ENCODE measurements around the gene ZNF726.
"Not testable (repeated sequence)": the region's sequence is repeated elsewhere in the genome, so short reads cannot be mapped to it uniquely, and the experiment has no call there.

The ZNF726 gene

DNA sequence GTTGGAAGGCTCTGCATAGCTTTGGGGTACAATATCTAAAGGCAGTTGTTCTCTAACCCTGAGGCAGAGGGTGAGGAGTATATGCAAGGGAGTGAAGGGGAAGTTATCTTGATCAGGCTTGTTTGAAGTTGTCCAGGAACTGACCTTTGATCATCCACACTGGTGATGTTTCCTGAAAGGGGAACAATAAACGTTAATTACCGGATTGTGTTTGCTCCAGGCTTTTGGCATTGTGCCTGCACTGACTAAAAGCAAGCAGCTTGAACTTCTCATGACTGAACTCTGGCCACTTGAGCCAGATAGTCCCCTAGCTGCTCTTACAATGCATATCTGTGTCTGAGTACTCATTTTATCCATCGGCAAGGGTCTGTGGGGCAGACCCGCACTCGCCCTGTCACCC, 27.0 kb upstream of the ZNF726 start:
- Histone ChIP-seq H3K4me1 (ENCODE audit: control insufficient read depth, insufficient read depth, low read depth, low read length) (no peaks in the 10 kb centered on the region), H3K4me2 (ENCODE audit: low read length, poor library complexity, severe bottlenecking) (no peak overlapping the region), H2BK15ac (ENCODE audit: low read depth, poor library complexity, severe bottlenecking) (no peak overlapping the region), H3K14ac (ENCODE audit: low read length in 2 of 2) (no peak overlapping the region), H4K8ac (ENCODE audit: low read length) (no peak overlapping the region), H4K91ac (ENCODE audit: low read length) (no peak overlapping the region), H3K27ac (ENCODE audit: low read length, poor library complexity, severe bottlenecking) (no peak overlapping the region), H3K27me3 (ENCODE audit: control insufficient read depth in 1 of 2, insufficient read depth in 1 of 2, low read length in 2 of 2) (no peaks in the 10 kb centered on the region), H3K9ac (ENCODE audit: low read length) (no peak overlapping the region), H3K36me3 (ENCODE audit: control insufficient read depth in 1 of 2, insufficient read depth in 2 of 2, low read depth in 1 of 2, low read length in 2 of 2) (no peaks in the 10 kb centered on the region), H3K79me1 (replicated peaks; ENCODE audit: low read length, poor library complexity, severe bottlenecking) (no peaks in the 10 kb centered on the region), H2AFZ (ENCODE audit: low read depth, low read length) (no peak overlapping the region), H2BK12ac (ENCODE audit: low read length in 2 of 2) (no peak overlapping the region), H2AK5ac (ENCODE audit: low read length, severe bottlenecking) (no peak overlapping the region), H3K4ac (ENCODE audit: low read depth in 1 of 2, low read length in 2 of 2) (no peak overlapping the region), H3K9me3 (ENCODE audit: control insufficient read depth, low read length) (peaks cover 47% of the 10 kb centered on the region), H2BK120ac (ENCODE audit: low read depth, low read length) (no peak overlapping the region), H3K23ac (ENCODE audit: low read length in 2 of 2) (no peak overlapping the region), H2BK5ac (ENCODE audit: low read depth, low read length, poor library complexity, severe bottlenecking) (no peak overlapping the region), H3K18ac (ENCODE audit: low read depth in 1 of 2, low read length in 2 of 2) (no peak overlapping the region), H3K4me3 (ENCODE audit: insufficient read depth in 1 of 2, low read depth in 1 of 2, low read length in 2 of 2) (no peak overlapping the region)
- 94% methylated on average over 5 of the region's 5 CpGs for WGBS
- DNase-seq: no peak

DNA sequence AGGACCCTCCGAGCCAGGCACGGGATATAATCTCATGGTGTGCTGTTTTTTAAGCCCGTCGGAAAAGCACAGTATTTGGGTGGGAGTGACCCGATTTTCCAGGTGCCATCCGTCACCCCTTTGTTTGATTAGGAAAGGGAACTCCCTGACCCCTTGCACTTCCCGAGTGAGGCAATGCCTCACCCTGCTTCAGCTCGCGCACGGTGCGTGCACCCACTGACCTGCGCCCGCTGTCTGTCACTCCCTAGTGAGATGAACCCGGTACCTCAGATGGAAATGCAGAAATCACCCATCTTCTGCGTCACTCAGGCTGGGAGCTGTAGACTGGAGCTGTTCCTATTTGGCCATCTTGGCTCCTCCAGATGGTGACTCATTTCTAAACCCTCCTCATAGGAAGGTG, 18.6 kb upstream of the ZNF726 start:
- peaks cover 23% of the 10 kb centered on the region for H3K9me3 ChIP-seq (ENCODE audit: control insufficient read depth, low read length)
- H2BK5ac ChIP-seq (ENCODE audit: low read depth, low read length, poor library complexity, severe bottlenecking); H4K91ac ChIP-seq (ENCODE audit: low read length); DNase-seq; H3K4me1 ChIP-seq (ENCODE audit: control insufficient read depth, insufficient read depth, low read depth, low read length); H3K18ac ChIP-seq (ENCODE audit: low read depth in 1 of 2, low read length in 2 of 2); H3K4me2 ChIP-seq (ENCODE audit: low read length, poor library complexity, severe bottlenecking); H2AK5ac ChIP-seq (ENCODE audit: low read length, severe bottlenecking); H3K27ac ChIP-seq (ENCODE audit: low read length, poor library complexity, severe bottlenecking); H3K23ac ChIP-seq (ENCODE audit: low read length in 2 of 2); H2BK12ac ChIP-seq (ENCODE audit: low read length in 2 of 2); H2AFZ ChIP-seq (ENCODE audit: low read depth, low read length); H3K36me3 ChIP-seq (ENCODE audit: control insufficient read depth in 1 of 2, insufficient read depth in 2 of 2, low read depth in 1 of 2, low read length in 2 of 2); H3K9ac ChIP-seq (ENCODE audit: low read length); H4K8ac ChIP-seq (ENCODE audit: low read length); H3K14ac ChIP-seq (ENCODE audit: low read length in 2 of 2); H3K4me3 ChIP-seq (ENCODE audit: insufficient read depth in 1 of 2, low read depth in 1 of 2, low read length in 2 of 2); H2BK120ac ChIP-seq (ENCODE audit: low read depth, low read length); H3K4ac ChIP-seq (ENCODE audit: low read depth in 1 of 2, low read length in 2 of 2); H3K79me1 ChIP-seq (replicated peaks; ENCODE audit: low read length, poor library complexity, severe bottlenecking); H3K27me3 ChIP-seq (ENCODE audit: control insufficient read depth in 1 of 2, insufficient read depth in 1 of 2, low read length in 2 of 2); H2BK15ac ChIP-seq (ENCODE audit: low read depth, poor library complexity, severe bottlenecking): not testable (repeated sequence)
- 82% methylated on average over 15 of the region's 15 CpGs for WGBS

DNA sequence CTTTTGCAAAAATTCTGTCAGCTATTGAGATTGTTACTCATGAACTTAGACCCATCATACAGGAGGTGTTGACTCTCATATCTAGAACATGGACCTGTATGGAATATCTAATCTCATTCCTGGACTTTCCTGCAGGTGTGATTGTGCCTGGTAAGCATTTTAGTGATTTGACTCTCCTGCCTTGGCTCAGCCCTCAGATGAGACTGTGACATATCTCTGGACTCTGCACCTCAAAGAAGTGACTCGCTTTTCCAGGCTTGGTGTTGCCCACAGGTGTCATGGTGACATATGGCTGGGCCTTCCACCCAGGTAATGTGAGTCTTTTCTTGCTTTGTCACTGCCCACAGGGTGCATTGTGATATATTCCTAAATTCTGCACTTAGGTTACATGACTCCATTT, 17.8 kb upstream of the ZNF726 start:
- 40% methylated on average over 1 of the region's 1 CpG for WGBS
- H3K9me3 ChIP-seq (ENCODE audit: control insufficient read depth, low read length): peaks cover 29% of the 10 kb centered on the region
- no peak overlapping the region for H3K4me2 ChIP-seq (ENCODE audit: low read length, poor library complexity, severe bottlenecking)
- no peak overlapping the region for H3K18ac ChIP-seq (ENCODE audit: low read depth in 1 of 2, low read length in 2 of 2)
- H3K9ac ChIP-seq (ENCODE audit: low read length): no peak overlapping the region
- no peak overlapping the region for H3K4ac ChIP-seq (ENCODE audit: low read depth in 1 of 2, low read length in 2 of 2)
- H3K27me3 ChIP-seq (ENCODE audit: control insufficient read depth in 1 of 2, insufficient read depth in 1 of 2, low read length in 2 of 2): no peaks in the 10 kb centered on the region
- H2AK5ac ChIP-seq (ENCODE audit: low read length, severe bottlenecking): no peak overlapping the region
- H2AFZ ChIP-seq (ENCODE audit: low read depth, low read length): no peak overlapping the region
- no peak overlapping the region for H2BK5ac ChIP-seq (ENCODE audit: low read depth, low read length, poor library complexity, severe bottlenecking)
- H2BK15ac ChIP-seq (ENCODE audit: low read depth, poor library complexity, severe bottlenecking): no peak overlapping the region
- H3K36me3 ChIP-seq (ENCODE audit: control insufficient read depth in 1 of 2, insufficient read depth in 2 of 2, low read depth in 1 of 2, low read length in 2 of 2): no peaks in the 10 kb centered on the region
- no peak overlapping the region for H3K27ac ChIP-seq (ENCODE audit: low read length, poor library complexity, severe bottlenecking)
- no peak overlapping the region for H2BK12ac ChIP-seq (ENCODE audit: low read length in 2 of 2)
- no peak for DNase-seq
- H3K23ac ChIP-seq (ENCODE audit: low read length in 2 of 2): no peak overlapping the region
- H3K14ac ChIP-seq (ENCODE audit: low read length in 2 of 2): no peak overlapping the region
- no peaks in the 10 kb centered on the region for H3K79me1 ChIP-seq (replicated peaks; ENCODE audit: low read length, poor library complexity, severe bottlenecking)
- no peak overlapping the region for H3K4me3 ChIP-seq (ENCODE audit: insufficient read depth in 1 of 2, low read depth in 1 of 2, low read length in 2 of 2)
- no peaks in the 10 kb centered on the region for H3K4me1 ChIP-seq (ENCODE audit: control insufficient read depth, insufficient read depth, low read depth, low read length)
- H2BK120ac ChIP-seq (ENCODE audit: low read depth, low read length): no peak overlapping the region
- H4K8ac ChIP-seq (ENCODE audit: low read length): no peak overlapping the region
- no peak overlapping the region for H4K91ac ChIP-seq (ENCODE audit: low read length)

DNA sequence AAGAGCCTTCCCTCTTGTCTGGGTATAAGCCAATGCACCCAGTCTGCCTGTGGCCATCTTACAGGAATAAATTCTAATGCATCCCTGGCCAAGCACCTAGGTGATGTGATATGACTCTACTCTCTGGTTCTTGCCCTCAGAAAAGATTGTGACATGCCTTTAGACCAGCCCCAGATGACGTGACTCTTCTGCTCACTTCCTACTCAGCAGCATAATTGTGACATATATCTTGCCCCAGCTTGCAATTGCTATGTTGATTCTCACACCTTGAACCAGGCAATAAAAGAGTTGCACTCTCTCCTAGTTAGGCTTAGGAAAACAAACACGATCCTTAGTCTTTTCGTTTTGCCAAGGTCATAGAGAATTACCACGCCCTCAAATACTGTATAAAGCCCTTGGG, 13.3 kb upstream of the ZNF726 start:
- Histone ChIP-seq H3K9me3 (ENCODE audit: control insufficient read depth, low read length) (peaks cover 59% of the 10 kb centered on the region), H3K14ac (ENCODE audit: low read length in 2 of 2) (no peak overlapping the region), H3K27ac (ENCODE audit: low read length, poor library complexity, severe bottlenecking) (no peak overlapping the region), H3K4ac (ENCODE audit: low read depth in 1 of 2, low read length in 2 of 2) (no peak overlapping the region), H2BK5ac (ENCODE audit: low read depth, low read length, poor library complexity, severe bottlenecking) (no peak overlapping the region), H2BK120ac (ENCODE audit: low read depth, low read length) (no peak overlapping the region), H2AK5ac (ENCODE audit: low read length, severe bottlenecking) (no peak overlapping the region), H3K79me1 (replicated peaks; ENCODE audit: low read length, poor library complexity, severe bottlenecking) (no peaks in the 10 kb centered on the region), H4K8ac (ENCODE audit: low read length) (no peak overlapping the region), H4K91ac (ENCODE audit: low read length) (no peak overlapping the region), H3K4me2 (ENCODE audit: low read length, poor library complexity, severe bottlenecking) (no peak overlapping the region), H3K18ac (ENCODE audit: low read depth in 1 of 2, low read length in 2 of 2) (no peak overlapping the region), H3K23ac (ENCODE audit: low read length in 2 of 2) (no peak overlapping the region), H3K4me1 (ENCODE audit: control insufficient read depth, insufficient read depth, low read depth, low read length) (no peaks in the 10 kb centered on the region), H2BK12ac (ENCODE audit: low read length in 2 of 2) (no peak overlapping the region), H3K36me3 (ENCODE audit: control insufficient read depth in 1 of 2, insufficient read depth in 2 of 2, low read depth in 1 of 2, low read length in 2 of 2) (no peaks in the 10 kb centered on the region), H3K4me3 (ENCODE audit: insufficient read depth in 1 of 2, low read depth in 1 of 2, low read length in 2 of 2) (no peak overlapping the region), H3K27me3 (ENCODE audit: control insufficient read depth in 1 of 2, insufficient read depth in 1 of 2, low read length in 2 of 2) (no peaks in the 10 kb centered on the region), H2BK15ac (ENCODE audit: low read depth, poor library complexity, severe bottlenecking) (no peak overlapping the region), H3K9ac (ENCODE audit: low read length) (no peak overlapping the region), H2AFZ (ENCODE audit: low read depth, low read length) (no peak overlapping the region)
- no peak for DNase-seq
- WGBS: 70% methylated on average over 4 of the region's 4 CpGs

Data from mesenchymal stem cell (in vitro differentiated cells and primary cell).